Mesenchymal stem cell (in vitro differentiated cells and primary cell): ENCODE measurements around the gene ASGR2.

Experiments
- DNase-seq: peaks from one replicate; pipeline ENCODE4 v3.0.0-alpha.2; 2013
- H2AFZ ChIP-seq: one replicate; pipeline ENCODE4 v1.6.1; 2013; ENCODE audit warnings: low read depth, mild to moderate bottlenecking, control low read depth, inconsistent platforms, low read length, moderate library complexity
- H2AK5ac ChIP-seq: 2 replicates; pipeline ENCODE4 v1.6.1; 2013; ENCODE audit warnings: low read length, moderate library complexity, mild to moderate bottlenecking, inconsistent platforms; ENCODE audit not compliant: severe bottlenecking
- H2BK120ac ChIP-seq: one replicate; pipeline ENCODE4 v1.6.1; 2013; ENCODE audit warnings: low read depth, mild to moderate bottlenecking, inconsistent platforms, low read length, moderate library complexity
- H2BK12ac ChIP-seq, 2 experiments: one replicate each; pipeline ENCODE4 v1.6.1; 2013; ENCODE audit warnings: inconsistent platforms in 2 of 2, low read length in 2 of 2, mild to moderate bottlenecking in 2 of 2, moderate library complexity in 2 of 2, control low read depth in 1 of 2
- H2BK15ac ChIP-seq: one replicate; pipeline ENCODE4 v1.6.1; 2013; ENCODE audit warnings: mild to moderate bottlenecking, low read depth, inconsistent platforms; ENCODE audit not compliant: poor library complexity, severe bottlenecking
- H2BK5ac ChIP-seq: 2 replicates; pipeline ENCODE4 v1.6.1; 2013; ENCODE audit warnings: low read depth, mild to moderate bottlenecking, low read length, control low read depth, inconsistent platforms; ENCODE audit not compliant: poor library complexity, severe bottlenecking
- H3K14ac ChIP-seq, 2 experiments: one replicate each; pipeline ENCODE4 v1.6.1; 2013; ENCODE audit warnings: inconsistent platforms in 2 of 2, low read length in 2 of 2, control low read depth in 1 of 2, mild to moderate bottlenecking in 1 of 2, moderate library complexity in 1 of 2
- H3K18ac ChIP-seq, 2 experiments: one replicate each; pipeline ENCODE4 v1.6.1; 2013; ENCODE audit warnings: inconsistent platforms in 2 of 2, low read length in 2 of 2, control low read depth in 1 of 2, low read depth in 1 of 2, mild to moderate bottlenecking in 1 of 2
- H3K23ac ChIP-seq, 2 experiments: one replicate each; pipeline ENCODE4 v1.6.1; 2013; ENCODE audit warnings: inconsistent platforms in 2 of 2, low read length in 2 of 2, mild to moderate bottlenecking in 2 of 2, moderate library complexity in 2 of 2, control low read depth in 1 of 2
- H3K27ac ChIP-seq: 2 replicates; pipeline ENCODE4 v1.5.1; 2013; ENCODE audit warnings: mild to moderate bottlenecking, moderate library complexity, low read length, control low read depth, inconsistent platforms; ENCODE audit not compliant: poor library complexity, severe bottlenecking
- H3K27me3 ChIP-seq, 2 experiments: 2 replicates each; pipeline versions ENCODE4 v1.6.1 to v1.7.0; 2013; ENCODE audit warnings: low read length in 2 of 2, mild to moderate bottlenecking in 2 of 2, moderate library complexity in 2 of 2, control low read depth in 1 of 2, inconsistent platforms in 1 of 2; ENCODE audit not compliant: control insufficient read depth in 1 of 2, insufficient read depth in 1 of 2
- H3K36me3 ChIP-seq, 2 experiments: 2 replicates each; pipeline versions ENCODE4 v1.6.1 to v1.7.0; 2013; ENCODE audit warnings: low read length in 2 of 2, control low read depth in 1 of 2, inconsistent platforms in 1 of 2, low read depth in 1 of 2, mild to moderate bottlenecking in 1 of 2; ENCODE audit not compliant: insufficient read depth in 2 of 2, control insufficient read depth in 1 of 2
- H3K4ac ChIP-seq, 2 experiments: one replicate each; pipeline ENCODE4 v1.6.1; 2013; ENCODE audit warnings: inconsistent platforms in 2 of 2, low read length in 2 of 2, mild to moderate bottlenecking in 2 of 2, moderate library complexity in 2 of 2, control low read depth in 1 of 2, low read depth in 1 of 2
- H3K4me1 ChIP-seq: 2 replicates; pipeline ENCODE4 v1.6.1; 2013; ENCODE audit warnings: low read depth, low read length, control low read depth; ENCODE audit not compliant: control insufficient read depth, insufficient read depth
- H3K4me2 ChIP-seq: 2 replicates; pipeline ENCODE4 v1.6.1; 2013; ENCODE audit warnings: low read length, mild to moderate bottlenecking, inconsistent platforms; ENCODE audit not compliant: poor library complexity, severe bottlenecking
- H3K4me3 ChIP-seq, 2 experiments: 2 replicates each; pipeline versions ENCODE4 v1.5.1 to v1.7.0; 2013; ENCODE audit warnings: low read length in 2 of 2, mild to moderate bottlenecking in 2 of 2, control low read depth in 1 of 2, low read depth in 1 of 2; ENCODE audit not compliant: insufficient read depth in 1 of 2
- H3K79me1 ChIP-seq: replicated peaks from 2 replicates; pipeline ENCODE4 v1.6.1; 2013; ENCODE audit warnings: mild to moderate bottlenecking, control low read depth, low read length, inconsistent platforms; ENCODE audit not compliant: poor library complexity, severe bottlenecking
- H3K9ac ChIP-seq: 2 replicates; pipeline ENCODE4 v1.7.0; 2013; ENCODE audit warnings: mild to moderate bottlenecking, low read length, moderate library complexity
- H3K9me3 ChIP-seq: 2 replicates; pipeline ENCODE4 v1.7.0; 2013; ENCODE audit warnings: mild to moderate bottlenecking, low read length; ENCODE audit not compliant: control insufficient read depth
- H4K8ac ChIP-seq: one replicate; pipeline ENCODE4 v1.6.1; 2013; ENCODE audit warnings: inconsistent platforms, mild to moderate bottlenecking, low read length, moderate library complexity
- H4K91ac ChIP-seq: one replicate; pipeline ENCODE4 v1.6.1; 2013; ENCODE audit warnings: mild to moderate bottlenecking, low read length, inconsistent platforms
- WGBS: methylation state at CpG from one replicate; pipeline ENCODE4 v1.1.7; 2013; ENCODE audit warnings: mixed read lengths; 5-methylcytosine and 5-hydroxymethylcytosine counted together

ASGR2 gene

GRCh38 chr17:7110617-7111306 is 3.9 kb downstream of the ASGR2 start:
- no peaks in the 10 kb centered on the region for H3K36me3 ChIP-seq
- H4K91ac ChIP-seq, result no peak overlapping the region
- H2BK5ac ChIP-seq, result no peak overlapping the region
- no peak overlapping the region for H2BK120ac ChIP-seq
- H2AK5ac ChIP-seq, result no peak overlapping the region
- WGBS, result 73% methylated on average over 8 of the region's 11 CpGs
- peaks cover 0 to 73% of the 10 kb centered on the region in 2 experiments for H3K27me3 ChIP-seq
- no peak overlapping the region for H2BK15ac ChIP-seq
- H4K8ac ChIP-seq, result no peak overlapping the region
- no peak overlapping the region for H3K9ac ChIP-seq
- peaks cover 3% of the 10 kb centered on the region for H3K4me1 ChIP-seq
- no peaks in the 10 kb centered on the region for H3K9me3 ChIP-seq
- H2BK12ac ChIP-seq, result no peak overlapping the region
- H3K18ac ChIP-seq, result no peak overlapping the region
- no peak overlapping the region for H2AFZ ChIP-seq
- no peak overlapping the region for H3K27ac ChIP-seq
- H3K4ac ChIP-seq, result no peak overlapping the region
- H3K79me1 ChIP-seq, result no peaks in the 10 kb centered on the region
- no peak overlapping the region for H3K4me2 ChIP-seq
- no peak overlapping the region for H3K14ac ChIP-seq
- no peak overlapping the region for H3K23ac ChIP-seq
- H3K4me3 ChIP-seq, result no peak overlapping the region
- DNase-seq, result no peak

- peaks cover 0 to 75% of the 10 kb centered on the region in 2 experiments for H3K27me3 ChIP-seq
- H2BK5ac ChIP-seq, result no peak overlapping the region
- H3K14ac ChIP-seq, result no peak overlapping the region
- no peaks in the 10 kb centered on the region for H3K79me1 ChIP-seq
- peaks cover 3% of the 10 kb centered on the region for H3K4me1 ChIP-seq
- no peak overlapping the region for H3K27ac ChIP-seq
- 70% methylated on average over 10 of the region's 10 CpGs for WGBS
- DNase-seq, result no peak
- no peak overlapping the region for H3K4me2 ChIP-seq
- no peak overlapping the region for H3K23ac ChIP-seq
- no peak overlapping the region for H2BK15ac ChIP-seq
- no peak overlapping the region for H4K8ac ChIP-seq
- H3K18ac ChIP-seq, result no peak overlapping the region
- no peak overlapping the region for H2AK5ac ChIP-seq
- no peak overlapping the region for H2BK120ac ChIP-seq
- H2AFZ ChIP-seq, result no peak overlapping the region
- no peaks in the 10 kb centered on the region for H3K9me3 ChIP-seq
- no peaks in the 10 kb centered on the region for H3K36me3 ChIP-seq
- H3K4ac ChIP-seq, result no peak overlapping the region
- no peak overlapping the region for H3K9ac ChIP-seq
- no peak overlapping the region for H2BK12ac ChIP-seq
- H3K4me3 ChIP-seq, result no peak overlapping the region
- H4K91ac ChIP-seq, result no peak overlapping the region
Measured at GRCh38 chr17:7109461-7110322, 4.9 kb downstream of the ASGR2 start.

- no peak overlapping the region for H3K18ac ChIP-seq
- no peak for DNase-seq
- H3K9me3 ChIP-seq, result no peaks in the 10 kb centered on the region
- 84% methylated on average over 8 of the region's 9 CpGs for WGBS
- H3K36me3 ChIP-seq, result no peaks in the 10 kb centered on the region
- no peak overlapping the region for H2BK15ac ChIP-seq
- no peak overlapping the region for H3K9ac ChIP-seq
- no peaks in the 10 kb centered on the region for H3K79me1 ChIP-seq
- no peak overlapping the region for H3K4ac ChIP-seq
- no peak overlapping the region for H4K91ac ChIP-seq
- no peak overlapping the region for H3K14ac ChIP-seq
- H3K23ac ChIP-seq, result no peak overlapping the region
- H2BK5ac ChIP-seq, result no peak overlapping the region
- H2BK120ac ChIP-seq, result no peak overlapping the region
- H2AK5ac ChIP-seq, result no peak overlapping the region
- H2BK12ac ChIP-seq, result no peak overlapping the region
- H4K8ac ChIP-seq, result no peak overlapping the region
- H3K4me3 ChIP-seq, result no peak overlapping the region
- H3K27me3 ChIP-seq, result peaks cover 0 to 73% of the 10 kb centered on the region in 2 experiments
- peaks cover 3% of the 10 kb centered on the region for H3K4me1 ChIP-seq
- no peak overlapping the region for H3K27ac ChIP-seq
- H2AFZ ChIP-seq, result no peak overlapping the region
- H3K4me2 ChIP-seq, result no peak overlapping the region
Measured at GRCh38 chr17:7108981-7109380, 5.6 kb downstream of the ASGR2 start.

- no peak overlapping the region for H3K4ac ChIP-seq
- no peak overlapping the region for H3K18ac ChIP-seq
- H3K14ac ChIP-seq, result no peak overlapping the region
- no peak overlapping the region for H2BK120ac ChIP-seq
- H4K8ac ChIP-seq, result no peak overlapping the region
- H2BK5ac ChIP-seq, result no peak overlapping the region
- no peaks in the 10 kb centered on the region for H3K9me3 ChIP-seq
- peaks cover 3% of the 10 kb centered on the region for H3K4me1 ChIP-seq
- 86% methylated on average over 8 of the region's 10 CpGs for WGBS
- no peak for DNase-seq
- no peak overlapping the region for H3K27ac ChIP-seq
- H3K23ac ChIP-seq, result no peak overlapping the region
- H3K36me3 ChIP-seq, result no peaks in the 10 kb centered on the region
- no peaks in the 10 kb centered on the region for H3K79me1 ChIP-seq
- no peak overlapping the region for H2BK15ac ChIP-seq
- no peak overlapping the region for H4K91ac ChIP-seq
- H2BK12ac ChIP-seq, result no peak overlapping the region
- no peak overlapping the region for H2AFZ ChIP-seq
- H3K4me3 ChIP-seq, result no peak overlapping the region
- peaks cover 0 to 70% of the 10 kb centered on the region in 2 experiments for H3K27me3 ChIP-seq
- H3K9ac ChIP-seq, result no peak overlapping the region
- no peak overlapping the region for H2AK5ac ChIP-seq
- no peak overlapping the region for H3K4me2 ChIP-seq
Measured at GRCh38 chr17:7108560-7108925, 6.1 kb downstream of the ASGR2 start.
